ENCODE measurements around the gene DGKB.

The DGKB gene

GRCh38 chr7:14682910-14683465 lies 219.6 kb downstream of the DGKB start:
- no peak for DNase-seq

- DNase-seq, result no peak
Observed at GRCh38 chr7:14676896-14677295, 225.7 kb downstream of the DGKB start.

GRCh38 chr7:14673202-14673601 lies 229.3 kb downstream of the DGKB start:
- no peak for DNase-seq

GRCh38 chr7:14666913-14667312 lies 235.6 kb downstream of the DGKB start:
- DNase-seq, result no peak

GRCh38 chr7:14666304-14666703 lies 236.2 kb downstream of the DGKB start:
- DNase-seq, result no peak

GRCh38 chr7:14639801-14640200 lies 262.8 kb downstream of the DGKB start:
- DNase-seq, result no peak

GRCh38 chr7:14639329-14639728 lies 263.2 kb downstream of the DGKB start:
- DNase-seq, result no peak

- no peak for DNase-seq
Observed at GRCh38 chr7:14637968-14638367, 264.6 kb downstream of the DGKB start.

GRCh38 chr7:14635955-14636354 lies 266.6 kb downstream of the DGKB start:
- no peak for DNase-seq

- no peak for DNase-seq
Observed at GRCh38 chr7:14630048-14630447, 272.5 kb downstream of the DGKB start.

- no peak for DNase-seq
Observed at GRCh38 chr7:14628516-14628915, 274.0 kb downstream of the DGKB start.

GRCh38 chr7:14626076-14626475 lies 276.5 kb downstream of the DGKB start:
- no peak for DNase-seq

GRCh38 chr7:14622559-14622958 lies 280.0 kb downstream of the DGKB start:
- DNase-seq, result no peak

GRCh38 chr7:14606101-14606500 lies 296.4 kb downstream of the DGKB start:
- no peak for DNase-seq

- no peak for DNase-seq
Observed at GRCh38 chr7:14604606-14605005, 297.9 kb downstream of the DGKB start.

- DNase-seq, result no peak
Observed at GRCh38 chr7:14602851-14603250, 299.7 kb downstream of the DGKB start.

GRCh38 chr7:14600766-14601367 lies 301.7 kb downstream of the DGKB start:
- no peak for DNase-seq

GRCh38 chr7:14598978-14599377 lies 303.6 kb downstream of the DGKB start:
- no peak for DNase-seq

- DNase-seq, result no peak
Observed at GRCh38 chr7:14596421-14596820, 306.1 kb downstream of the DGKB start.

GRCh38 chr7:14590206-14590605 lies 312.3 kb downstream of the DGKB start:
- no peak for DNase-seq

GRCh38 chr7:14585232-14585631 lies 317.3 kb downstream of the DGKB start:
- no peak for DNase-seq

- DNase-seq, result no peak
Observed at GRCh38 chr7:14583518-14583917, 319.0 kb downstream of the DGKB start.

- no peak for DNase-seq
Observed at GRCh38 chr7:14582010-14582409, 320.5 kb downstream of the DGKB start.

- no peak for DNase-seq
Observed at GRCh38 chr7:14579971-14580370, 322.6 kb downstream of the DGKB start.

GRCh38 chr7:14576578-14576977 lies 326.0 kb downstream of the DGKB start:
- no peak for DNase-seq

Data from stimulated activated naive CD4-positive, alpha-beta T cell (primary cell).